HEK293 (cell line): ENCODE results near the gene DST.
A peak's percentile ranks its signal among the peaks of the same experiment; 100 is the strongest.

Source experiments
- CTCF ChIA-PET: fragments of 350-600 bp; formaldehyde crosslinking; extraction: SDS; loops from one replicate; lab custom pipeline; 2021; ENCODE audit warnings: antibody characterized with exemption; lab: Yijun Ruan, JAX
- POLR2A ChIA-PET: fragments of 300-600 bp; formaldehyde crosslinking; extraction: SDS; loops from one replicate; lab custom pipeline; 2020; ENCODE audit warnings: antibody characterized with exemption, inconsistent platforms; lab: Yijun Ruan, JAX
- H3K27ac ChIP-seq: fragments of 200-500 bp; sonication (Bioruptor generic); 2 replicates; pipeline ENCODE4 v1.5.1; 2014; ENCODE audit warnings: low read depth, low read length, control low read depth, inconsistent platforms; ENCODE audit errors: extremely low read depth
- H3K36me3 ChIP-seq, 2 experiments: fragments of 200-500 bp in 1 of 2; sonication (Bioruptor generic) in 1 of 2; 1 replicate in 1 of 2; 2 replicates in 1 of 2; pipeline ENCODE4 v1.5.1; 2014 to 2017; ENCODE audit warnings: inconsistent platforms in 2 of 2, low read length in 2 of 2; ENCODE audit not compliant: control insufficient read depth in 2 of 2, insufficient read depth in 1 of 2
- H3K4me1 ChIP-seq: fragments of 200-500 bp; sonication (Bioruptor generic); 2 replicates; pipeline ENCODE4 v1.5.1; 2014; ENCODE audit warnings: mild to moderate bottlenecking, low read length, inconsistent platforms; ENCODE audit not compliant: control insufficient read depth, insufficient read depth
- H3K4me3 ChIP-seq: 2 replicates; pipeline ENCODE4 v1.5.1; 2011; ENCODE audit warnings: low read depth, mild to moderate bottlenecking, control low read depth, low read length, moderate library complexity
- H3K9me3 ChIP-seq: fragments of 200-500 bp; sonication (Bioruptor generic); 2 replicates; pipeline ENCODE4 v1.5.1; 2014; ENCODE audit warnings: low read depth, low read length, inconsistent platforms; ENCODE audit not compliant: control insufficient read depth, insufficient read depth
- ATF2 ChIP-seq: fragments of 450-650 bp; formaldehyde crosslinking; IDR thresholded peaks from 2 replicates; pipeline ENCODE4 v1.5.1; 2016; ENCODE audit warnings: missing biosample characterization, missing genetic modification characterization, low read depth
- HIC1 ChIP-seq: fragments of 450-650 bp; formaldehyde crosslinking; IDR thresholded peaks from 2 replicates; pipeline ENCODE4 v1.5.1; 2016; ENCODE audit warnings: missing biosample characterization, missing genetic modification characterization
- KLF1 ChIP-seq: fragments of 450-650 bp; formaldehyde crosslinking; IDR thresholded peaks from 2 replicates; pipeline ENCODE4 v1.5.1; 2016; ENCODE audit warnings: missing biosample characterization, missing genetic modification characterization
- REST ChIP-seq: fragments of 450-650 bp; formaldehyde crosslinking; IDR thresholded peaks from 2 replicates; pipeline ENCODE4 v1.5.1; 2016; ENCODE audit warnings: missing biosample characterization, missing genetic modification characterization
- SP7 ChIP-seq: fragments of 450-650 bp; formaldehyde crosslinking; IDR thresholded peaks from 2 replicates; pipeline ENCODE4 v1.5.1; 2016; ENCODE audit warnings: missing biosample characterization, missing genetic modification characterization
- ZFP69B ChIP-seq: fragments of 450-650 bp; formaldehyde crosslinking; IDR thresholded peaks from 2 replicates; pipeline ENCODE4 v1.5.1; 2016; ENCODE audit warnings: missing biosample characterization, missing genetic modification characterization
- ZNF10 ChIP-seq: fragments of 450-650 bp; formaldehyde crosslinking; IDR thresholded peaks from 2 replicates; pipeline ENCODE4 v1.5.1; 2017; ENCODE audit warnings: missing biosample characterization, missing genetic modification characterization
- ZNF146 ChIP-seq: fragments of 450-650 bp; formaldehyde crosslinking; IDR thresholded peaks from 2 replicates; pipeline ENCODE4 v1.5.1; 2016; ENCODE audit warnings: missing biosample characterization, missing genetic modification characterization
- ZNF155 ChIP-seq: fragments of 450-650 bp; formaldehyde crosslinking; IDR thresholded peaks from 2 replicates; pipeline ENCODE4 v1.5.1; 2016; ENCODE audit warnings: missing biosample characterization, missing genetic modification characterization
- ZNF404 ChIP-seq: fragments of 450-650 bp; formaldehyde crosslinking; IDR thresholded peaks from 2 replicates; pipeline ENCODE4 v1.5.1; 2017; ENCODE audit warnings: missing biosample characterization, missing genetic modification characterization
- ZNF558 ChIP-seq: fragments of 450-650 bp; formaldehyde crosslinking; IDR thresholded peaks from 2 replicates; pipeline ENCODE4 v1.5.1; 2016; ENCODE audit warnings: missing biosample characterization, missing genetic modification characterization
- ZNF600 ChIP-seq: fragments of 450-650 bp; formaldehyde crosslinking; IDR thresholded peaks from 2 replicates; pipeline ENCODE4 v1.5.1; 2016; ENCODE audit warnings: missing biosample characterization, missing genetic modification characterization
- ZNF670 ChIP-seq: fragments of 450-650 bp; formaldehyde crosslinking; IDR thresholded peaks from 2 replicates; pipeline ENCODE4 v1.5.1; 2016; ENCODE audit warnings: missing biosample characterization, missing genetic modification characterization, low read depth
- ZNF692 ChIP-seq: fragments of 450-650 bp; formaldehyde crosslinking; IDR thresholded peaks from 2 replicates; pipeline ENCODE4 v1.5.1; 2016; ENCODE audit warnings: missing biosample characterization, missing genetic modification characterization
- TF ChIP-seq, protein P1 (sequence below): fragments of 450-650 bp; formaldehyde crosslinking; IDR thresholded peaks from 2 replicates; pipeline ENCODE4 v1.5.1; 2016; ENCODE audit warnings: missing biosample characterization, missing genetic modification characterization

Gene DST

GRCh38 chr6:56490993-56491392, 151.7 kb downstream of the DST start (continued):
- no peak for TF ChIP-seq REST (tag by site-specific recombination)
- TF ChIP-seq ZNF404 (tag by site-specific recombination): no peak
- no peak for TF ChIP-seq ZNF558
- no peak for TF ChIP-seq ZFP69B (tag by site-specific recombination)
- no peak for TF ChIP-seq KLF1 (tag by site-specific recombination)
- TF ChIP-seq ZNF155 (tag by site-specific recombination): no peak
- TF ChIP-seq SP7: 0 out of 2 replicates have a peak, but pooled peaks have one; percentile 14
- 0 out of 2 replicates have a peak, but pooled peaks have one; percentile 12 for TF ChIP-seq ZNF692
- TF ChIP-seq, protein P1, sequence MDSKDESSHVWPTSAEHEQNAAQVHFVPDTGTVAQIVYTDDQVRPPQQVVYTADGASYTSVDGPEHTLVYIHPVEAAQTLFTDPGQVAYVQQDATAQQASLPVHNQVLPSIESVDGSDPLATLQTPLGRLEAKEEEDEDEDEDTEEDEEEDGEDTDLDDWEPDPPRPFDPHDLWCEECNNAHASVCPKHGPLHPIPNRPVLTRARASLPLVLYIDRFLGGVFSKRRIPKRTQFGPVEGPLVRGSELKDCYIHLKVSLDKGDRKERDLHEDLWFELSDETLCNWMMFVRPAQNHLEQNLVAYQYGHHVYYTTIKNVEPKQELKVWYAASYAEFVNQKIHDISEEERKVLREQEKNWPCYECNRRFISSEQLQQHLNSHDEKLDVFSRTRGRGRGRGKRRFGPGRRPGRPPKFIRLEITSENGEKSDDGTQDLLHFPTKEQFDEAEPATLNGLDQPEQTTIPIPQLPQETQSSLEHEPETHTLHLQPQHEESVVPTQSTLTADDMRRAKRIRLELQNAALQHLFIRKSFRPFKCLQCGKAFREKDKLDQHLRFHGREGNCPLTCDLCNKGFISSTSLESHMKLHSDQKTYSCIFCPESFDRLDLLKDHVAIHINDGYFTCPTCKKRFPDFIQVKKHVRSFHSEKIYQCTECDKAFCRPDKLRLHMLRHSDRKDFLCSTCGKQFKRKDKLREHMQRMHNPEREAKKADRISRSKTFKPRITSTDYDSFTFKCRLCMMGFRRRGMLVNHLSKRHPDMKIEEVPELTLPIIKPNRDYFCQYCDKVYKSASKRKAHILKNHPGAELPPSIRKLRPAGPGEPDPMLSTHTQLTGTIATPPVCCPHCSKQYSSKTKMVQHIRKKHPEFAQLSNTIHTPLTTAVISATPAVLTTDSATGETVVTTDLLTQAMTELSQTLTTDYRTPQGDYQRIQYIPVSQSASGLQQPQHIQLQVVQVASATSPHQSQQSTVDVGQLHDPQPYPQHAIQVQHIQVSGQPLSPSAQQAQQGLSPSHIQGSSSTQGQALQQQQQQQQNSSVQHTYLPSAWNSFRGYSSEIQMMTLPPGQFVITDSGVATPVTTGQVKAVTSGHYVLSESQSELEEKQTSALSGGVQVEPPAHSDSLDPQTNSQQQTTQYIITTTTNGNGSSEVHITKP: no peak
- TF ChIP-seq ZNF670 (tag by site-specific recombination): no peak
- no peak for TF ChIP-seq HIC1 (tag by site-specific recombination)
- TF ChIP-seq ZNF146: no peak
- TF ChIP-seq, all 188 proteins: peak for 3

DNA sequence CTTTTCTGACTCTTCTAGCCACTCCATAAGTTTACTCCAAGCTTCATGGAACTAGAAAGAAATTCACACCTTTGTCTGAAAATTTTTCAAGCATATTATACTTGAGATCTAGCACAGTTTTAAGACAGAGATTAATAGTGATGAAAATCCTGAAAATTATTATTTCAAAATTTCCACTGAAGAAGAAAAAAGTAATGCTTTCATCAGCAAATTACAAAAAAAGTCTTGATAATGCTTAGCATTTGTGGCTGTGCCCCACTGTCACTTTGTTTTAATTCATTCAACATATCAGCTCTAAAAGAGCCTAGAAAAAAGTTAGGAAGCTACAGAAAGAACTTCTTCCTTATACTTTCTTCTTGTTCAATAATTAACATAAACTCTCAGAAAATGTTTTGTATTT, 153.1 kb downstream of the DST start:
- Histone ChIP-seq H3K9me3 (no peaks in the 10 kb centered on the region), H3K27ac (no peak overlapping the region), H3K36me3 (peaks cover 40 to 48% of the 10 kb centered on the region in 2 experiments), H3K4me1 (peaks cover 6% of the 10 kb centered on the region; the same call in 1 of the 2 replicates), H3K4me3 (no peak overlapping the region)
- ChIA-PET POLR2A (no interaction called here), CTCF (interaction anchor here (0.6 to 2.7 kb wide), 3 partner anchors 16 to 834 kb away, joined by 3 to 7 read pairs (median 3); no protein-coding TSS in a partner anchor)
- no peak for TF ChIP-seq ZNF600 (tag by site-specific recombination)
- TF ChIP-seq ATF2: no peak
- TF ChIP-seq ZNF10 (tag by site-specific recombination): no peak
